GM23338 (cell line): ENCODE measurements around the gene PTPRF.

ENCODE experiments used
- CREB1 ChIP-seq: fragments of 250-450 bp; sonication (Bioruptor Pico); IDR thresholded peaks from 2 replicates; pipeline ENCODE4 v1.5.0; 2020; ENCODE audit warnings: low read depth, mild to moderate bottlenecking, moderate library complexity
- EZH2 ChIP-seq: fragments of 200-600 bp; sonication (generic); IDR thresholded peaks from one replicate; pipeline ENCODE4 v1.8.0; 2017; ENCODE audit warnings: antibody characterized with exemption, mild to moderate bottlenecking, low read depth; ENCODE audit not compliant: unreplicated experiment
- POLR2AphosphoS5 ChIP-seq: IDR thresholded peaks from 2 replicates; pipeline ENCODE4 v1.6.1; 2016; ENCODE audit warnings: antibody characterized with exemption, low read depth
- STAT1 ChIP-seq: IDR thresholded peaks from one replicate; pipeline ENCODE4 v1.6.1; 2016; ENCODE audit warnings: antibody characterized with exemption; ENCODE audit not compliant: unreplicated experiment
- TF ChIP-seq, protein P1 (sequence below), 2 experiments: fragments of 200-600 bp in 1 of 2; sonication (generic) in 1 of 2; conservative IDR thresholded peaks; 2 replicates each; pipeline versions ENCODE4 v1.5.1 to v1.6.1; 2016 to 2017; ENCODE audit warnings: antibody characterized with exemption in 2 of 2, low read depth in 2 of 2, mild to moderate bottlenecking in 2 of 2, moderate library complexity in 1 of 2
- TF ChIP-seq, protein P2 (sequence below): IDR thresholded peaks from one replicate; pipeline ENCODE4 v1.6.1; 2018; ENCODE audit warnings: antibody characterized with exemption; ENCODE audit not compliant: unreplicated experiment

DNA sequence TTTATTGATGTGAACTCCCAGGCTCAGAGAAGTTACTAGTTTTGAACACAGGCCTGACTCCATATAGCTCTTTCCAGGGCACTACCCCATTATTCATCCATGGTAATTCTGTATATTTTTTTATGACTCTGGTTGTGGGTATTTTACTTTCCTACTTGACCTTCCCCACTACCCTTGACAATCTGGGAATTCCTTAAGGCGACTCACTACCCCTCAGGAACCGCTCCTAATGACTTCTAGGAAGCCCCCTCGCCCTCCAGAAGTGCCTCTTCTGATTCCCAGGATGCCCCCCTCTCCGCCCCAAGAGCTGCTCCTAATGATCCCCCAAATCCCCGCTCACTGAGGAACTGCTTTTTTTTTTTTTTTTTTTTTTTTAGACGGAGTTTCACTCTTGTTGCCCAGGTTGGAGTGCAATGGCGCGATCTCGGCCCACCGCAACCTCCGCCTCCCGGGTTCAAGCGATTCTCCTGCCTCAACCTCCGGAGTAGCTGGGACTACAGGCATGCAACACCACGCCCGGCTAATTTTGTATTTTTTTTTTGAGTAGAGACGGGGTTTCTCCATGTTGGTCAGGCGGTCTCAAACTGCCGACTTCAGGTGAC, 118.3 kb downstream of the PTPRF start:
- TF ChIP-seq POLR2AphosphoS5 (no peak), EZH2 (no peak), STAT1 (no peak), CREB1 (CRISPR knock-in tag) (no peak)
- TF ChIP-seq, protein P1, sequence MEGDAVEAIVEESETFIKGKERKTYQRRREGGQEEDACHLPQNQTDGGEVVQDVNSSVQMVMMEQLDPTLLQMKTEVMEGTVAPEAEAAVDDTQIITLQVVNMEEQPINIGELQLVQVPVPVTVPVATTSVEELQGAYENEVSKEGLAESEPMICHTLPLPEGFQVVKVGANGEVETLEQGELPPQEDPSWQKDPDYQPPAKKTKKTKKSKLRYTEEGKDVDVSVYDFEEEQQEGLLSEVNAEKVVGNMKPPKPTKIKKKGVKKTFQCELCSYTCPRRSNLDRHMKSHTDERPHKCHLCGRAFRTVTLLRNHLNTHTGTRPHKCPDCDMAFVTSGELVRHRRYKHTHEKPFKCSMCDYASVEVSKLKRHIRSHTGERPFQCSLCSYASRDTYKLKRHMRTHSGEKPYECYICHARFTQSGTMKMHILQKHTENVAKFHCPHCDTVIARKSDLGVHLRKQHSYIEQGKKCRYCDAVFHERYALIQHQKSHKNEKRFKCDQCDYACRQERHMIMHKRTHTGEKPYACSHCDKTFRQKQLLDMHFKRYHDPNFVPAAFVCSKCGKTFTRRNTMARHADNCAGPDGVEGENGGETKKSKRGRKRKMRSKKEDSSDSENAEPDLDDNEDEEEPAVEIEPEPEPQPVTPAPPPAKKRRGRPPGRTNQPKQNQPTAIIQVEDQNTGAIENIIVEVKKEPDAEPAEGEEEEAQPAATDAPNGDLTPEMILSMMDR (conservative IDR thresholded peaks at IDR 0.05; ENCODE audit: low read depth in 2 of 2), result no peak
- TF ChIP-seq, protein P2, sequence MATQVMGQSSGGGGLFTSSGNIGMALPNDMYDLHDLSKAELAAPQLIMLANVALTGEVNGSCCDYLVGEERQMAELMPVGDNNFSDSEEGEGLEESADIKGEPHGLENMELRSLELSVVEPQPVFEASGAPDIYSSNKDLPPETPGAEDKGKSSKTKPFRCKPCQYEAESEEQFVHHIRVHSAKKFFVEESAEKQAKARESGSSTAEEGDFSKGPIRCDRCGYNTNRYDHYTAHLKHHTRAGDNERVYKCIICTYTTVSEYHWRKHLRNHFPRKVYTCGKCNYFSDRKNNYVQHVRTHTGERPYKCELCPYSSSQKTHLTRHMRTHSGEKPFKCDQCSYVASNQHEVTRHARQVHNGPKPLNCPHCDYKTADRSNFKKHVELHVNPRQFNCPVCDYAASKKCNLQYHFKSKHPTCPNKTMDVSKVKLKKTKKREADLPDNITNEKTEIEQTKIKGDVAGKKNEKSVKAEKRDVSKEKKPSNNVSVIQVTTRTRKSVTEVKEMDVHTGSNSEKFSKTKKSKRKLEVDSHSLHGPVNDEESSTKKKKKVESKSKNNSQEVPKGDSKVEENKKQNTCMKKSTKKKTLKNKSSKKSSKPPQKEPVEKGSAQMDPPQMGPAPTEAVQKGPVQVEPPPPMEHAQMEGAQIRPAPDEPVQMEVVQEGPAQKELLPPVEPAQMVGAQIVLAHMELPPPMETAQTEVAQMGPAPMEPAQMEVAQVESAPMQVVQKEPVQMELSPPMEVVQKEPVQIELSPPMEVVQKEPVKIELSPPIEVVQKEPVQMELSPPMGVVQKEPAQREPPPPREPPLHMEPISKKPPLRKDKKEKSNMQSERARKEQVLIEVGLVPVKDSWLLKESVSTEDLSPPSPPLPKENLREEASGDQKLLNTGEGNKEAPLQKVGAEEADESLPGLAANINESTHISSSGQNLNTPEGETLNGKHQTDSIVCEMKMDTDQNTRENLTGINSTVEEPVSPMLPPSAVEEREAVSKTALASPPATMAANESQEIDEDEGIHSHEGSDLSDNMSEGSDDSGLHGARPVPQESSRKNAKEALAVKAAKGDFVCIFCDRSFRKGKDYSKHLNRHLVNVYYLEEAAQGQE, result no peak
